Activated CD8-positive, alpha-beta T cell treated with anti-CD3 and anti-CD28 coated beads, Interleukin-2, amount 10 ng/mL, durations not matched to agents 7 days and 5 days (primary cell): ENCODE results near the gene NAT10. TPM values are rescaled to one million over a fixed set of nuclear protein-coding genes. Genes with fewer than 3 reads are reported as not detected.
"Not testable (repeated sequence)": the region's sequence is repeated elsewhere in the genome, so short reads cannot be mapped to it uniquely, and the experiment has no call there.

Experiments used
- ATAC-seq: fragments of 150-1000 bp; cut with Tn5 transposase; one replicate; pipeline ENCODE4 v1.10.0; 2021; ENCODE audit warnings: moderate library complexity
- CTCF ChIA-PET: fragments of 350-600 bp; sonication (Branson Sonifier 250); formaldehyde crosslinking; loops from one replicate; lab custom pipeline; 2021; ENCODE audit warnings: antibody characterized with exemption; lab: Charles Lee
- POLR2A ChIA-PET: fragments of 350-600 bp; sonication (Branson Sonifier 250); formaldehyde crosslinking; loops from one replicate; lab custom pipeline; 2021; ENCODE audit warnings: antibody characterized with exemption; lab: Charles Lee
- DNase-seq: peaks from one replicate; pipeline ENCODE4 v3.0.0-alpha.2; 2020
- H3K27ac Mint-ChIP-seq: one replicate; pipeline ENCODE4 v1.8.0; 2021; ENCODE audit warnings: mild to moderate bottlenecking, mixed read lengths
- H3K27me3 Mint-ChIP-seq: one replicate; pipeline ENCODE4 v1.8.0; 2021; ENCODE audit warnings: low read depth, mixed read lengths
- H3K36me3 Mint-ChIP-seq: one replicate; pipeline ENCODE4 v1.8.0; 2021; ENCODE audit warnings: low read depth, mixed read lengths
- H3K4me1 Mint-ChIP-seq: one replicate; pipeline ENCODE4 v1.8.0; 2021; ENCODE audit warnings: low read depth, mixed read lengths
- H3K4me3 Mint-ChIP-seq: one replicate; pipeline ENCODE4 v1.8.0; 2021; ENCODE audit warnings: mild to moderate bottlenecking, mixed read lengths
- H3K9me3 Mint-ChIP-seq: one replicate; pipeline ENCODE4 v1.8.0; 2022; ENCODE audit warnings: mixed read lengths; ENCODE audit not compliant: insufficient read depth
- total RNA-seq, 2 experiments: library from RNA; stranded (reverse); gene quantifications; one replicate each; pipeline ENCODE4 v1.2.3, GENCODE V29; 2021

NAT10 gene
- total RNA-seq, 2 experiments from 2014 or later: 76.9 to 78.7 TPM

DNA sequence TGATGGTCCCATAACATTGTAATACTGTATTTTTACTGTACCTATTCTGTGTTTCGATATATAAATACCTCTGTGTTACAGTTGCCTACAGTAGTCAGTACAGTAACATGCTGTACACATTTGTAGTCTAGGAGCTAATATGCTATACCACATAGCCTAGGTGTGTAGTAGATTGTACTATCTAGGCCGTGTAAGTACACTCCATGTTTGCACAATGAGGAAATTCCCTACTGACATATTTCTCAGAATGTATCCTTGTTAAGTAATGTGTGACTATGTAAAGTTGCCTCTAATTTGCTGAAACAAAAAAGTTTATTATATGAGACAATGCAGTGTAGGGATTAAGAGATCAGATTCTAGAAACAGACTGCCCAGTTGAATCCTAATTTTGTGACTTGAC, 32.6 kb upstream of the NAT10 start:
- Mint-ChIP-seq H3K36me3 (peaks cover 57% of the 10 kb centered on the region), H3K9me3 (no peaks in the 10 kb centered on the region), H3K27me3 (no peaks in the 10 kb centered on the region), H3K4me1 (peaks cover 32% of the 10 kb centered on the region), H3K4me3 (no peak overlapping the region), H3K27ac (no peak overlapping the region)
- DNase-seq (no peak), ATAC-seq (no peak)
- ChIA-PET CTCF (no interaction called here), POLR2A (interaction anchor here (0.6 kb wide), 1 partner anchor 34 kb away, joined by 3 read pairs; no protein-coding TSS in a partner anchor)

GRCh38 chr11:34074391-34074790, 31.0 kb upstream of the NAT10 start:
- H3K9me3 Mint-ChIP-seq: no peaks in the 10 kb centered on the region
- H3K4me1 Mint-ChIP-seq: peaks cover 30% of the 10 kb centered on the region
- POLR2A ChIA-PET: interaction anchor here (1.2 kb wide), 1 partner anchor 18 kb away, joined by 3 read pairs; no protein-coding TSS in a partner anchor
- CTCF ChIA-PET: interaction anchor here (0.9 to 1.7 kb wide), 3 partner anchors 11 to 77 kb away, joined by 3 to 8 read pairs (median 3); no protein-coding TSS in a partner anchor
- no peaks in the 10 kb centered on the region for H3K27me3 Mint-ChIP-seq
- DNase-seq (no peak), ATAC-seq (no peak)
- H3K27ac Mint-ChIP-seq: peak overlapping the region; percentile 23
- peaks cover 63% of the 10 kb centered on the region for H3K36me3 Mint-ChIP-seq
- H3K4me3 Mint-ChIP-seq: no peak overlapping the region

GRCh38 chr11:34075178-34075820, 30.1 kb upstream of the NAT10 start:
- Mint-ChIP-seq H3K4me3 (no peak overlapping the region), H3K36me3 (peaks cover 60% of the 10 kb centered on the region), H3K9me3 (no peaks in the 10 kb centered on the region), H3K27me3 (no peaks in the 10 kb centered on the region), H3K27ac (no peak overlapping the region), H3K4me1 (peaks cover 25% of the 10 kb centered on the region)
- DNase-seq: no peak
- CTCF ChIA-PET: interaction anchor here (1.7 to 1.8 kb wide), 3 partner anchors 10 to 24 kb away, joined by 5 to 8 read pairs (median 5); partner anchors contain the start of gene CAPRIN1
- POLR2A ChIA-PET: interaction anchor here (1.9 kb wide), 1 partner anchor 24 kb away, joined by 5 read pairs; the partner anchor contains the start of gene CAPRIN1
- ATAC-seq: no peak

DNA sequence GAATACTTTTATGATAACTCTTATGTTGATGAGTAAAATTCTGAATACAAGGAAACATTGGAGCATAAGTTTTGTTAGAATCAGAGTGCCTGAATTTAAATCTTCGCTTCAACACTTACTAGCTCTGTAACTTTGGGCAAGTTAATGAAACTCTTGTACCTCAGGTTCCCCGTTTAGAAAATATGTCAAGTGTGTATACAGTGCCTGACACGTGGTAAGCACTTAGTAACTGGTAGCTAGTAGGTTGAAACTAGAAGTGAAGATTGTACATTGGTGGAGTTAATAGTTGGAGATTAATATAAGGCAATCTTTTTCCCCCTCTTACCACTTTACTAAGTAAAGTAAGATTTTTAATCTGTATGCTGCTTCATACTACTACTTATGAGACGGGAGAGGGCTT, 24.8 kb upstream of the NAT10 start:
- ChIA-PET POLR2A (interaction anchor here (1.2 kb wide), 1 partner anchor 30 kb away, joined by 3 read pairs; no protein-coding TSS in a partner anchor), CTCF (interaction anchor here (0.9 to 1.5 kb wide), 3 partner anchors 9 to 92 kb away, joined by 3 to 7 read pairs (median 3); no protein-coding TSS in a partner anchor)
- H3K27me3 Mint-ChIP-seq: no peaks in the 10 kb centered on the region
- peaks cover 66% of the 10 kb centered on the region for H3K36me3 Mint-ChIP-seq
- ATAC-seq (no peak), DNase-seq (no peak)
- H3K27ac Mint-ChIP-seq: no peak overlapping the region
- H3K9me3 Mint-ChIP-seq: no peaks in the 10 kb centered on the region
- H3K4me3 Mint-ChIP-seq: no peak overlapping the region
- H3K4me1 Mint-ChIP-seq: peaks cover 10% of the 10 kb centered on the region

- Mint-ChIP-seq H3K4me3 (no peak overlapping the region), H3K9me3 (no peaks in the 10 kb centered on the region), H3K36me3 (peaks cover 68% of the 10 kb centered on the region), H3K4me1 (peaks cover 19% of the 10 kb centered on the region), H3K27me3 (no peaks in the 10 kb centered on the region), H3K27ac (peak overlapping the region; percentile 58)
- ChIA-PET POLR2A (interaction anchor here (2.0 to 2.1 kb wide), 2 partner anchors 9 to 21 kb away, joined by 5 to 8 read pairs; partner anchors contain the start of gene NAT10), CTCF (interaction anchor here (0.8 to 1.4 kb wide), 2 partner anchors 9 to 86 kb away, joined by 3 to 8 read pairs; no protein-coding TSS in a partner anchor)
- DNase-seq (no peak), ATAC-seq (no peak)
Measured at GRCh38 chr11:34084637-34085036, 20.8 kb upstream of the NAT10 start.

GRCh38 chr11:34086554-34087283, 18.7 kb upstream of the NAT10 start:
- peaks cover 19% of the 10 kb centered on the region for H3K4me1 Mint-ChIP-seq
- ATAC-seq (no peak), DNase-seq (no peak)
- H3K27ac Mint-ChIP-seq: peak overlapping the region; percentile 43
- ChIA-PET POLR2A (interaction anchor here (2.1 kb wide), 1 partner anchor 19 kb away, joined by 8 read pairs; the partner anchor contains the start of gene NAT10), CTCF (interaction anchor here (0.6 kb wide), 1 partner anchor 307 kb away, joined by 3 read pairs; no protein-coding TSS in a partner anchor)
- H3K9me3 Mint-ChIP-seq: no peaks in the 10 kb centered on the region
- H3K36me3 Mint-ChIP-seq: peaks cover 74% of the 10 kb centered on the region
- H3K4me3 Mint-ChIP-seq: no peak overlapping the region
- H3K27me3 Mint-ChIP-seq: no peaks in the 10 kb centered on the region

- H3K27ac Mint-ChIP-seq: no peak overlapping the region
- H3K9me3 Mint-ChIP-seq: no peaks in the 10 kb centered on the region
- ATAC-seq (no peak), DNase-seq (no peak)
- H3K4me3 Mint-ChIP-seq: no peak overlapping the region
- peaks cover 6% of the 10 kb centered on the region for H3K4me1 Mint-ChIP-seq
- no peaks in the 10 kb centered on the region for H3K27me3 Mint-ChIP-seq
- POLR2A ChIA-PET: no interaction called here
- H3K36me3 Mint-ChIP-seq: peaks cover 72% of the 10 kb centered on the region
- CTCF ChIA-PET: interaction anchor here (2.1 kb wide), 1 partner anchor 16 kb away, joined by 5 read pairs; no protein-coding TSS in a partner anchor
Measured at GRCh38 chr11:34091825-34092224, 13.6 kb upstream of the NAT10 start.

GRCh38 chr11:34094900-34095299, 10.5 kb upstream of the NAT10 start:
- ChIA-PET CTCF (interaction anchor here (1.6 to 1.7 kb wide), 2 partner anchors 17 to 24 kb away, joined by 4 read pairs; no protein-coding TSS in a partner anchor), POLR2A (interaction anchor here (2.1 kb wide), 1 partner anchor 11 kb away, joined by 7 read pairs; the partner anchor contains the start of gene NAT10)
- not testable (repeated sequence) for ATAC-seq, H3K4me1 Mint-ChIP-seq, DNase-seq, H3K4me3 Mint-ChIP-seq, H3K27ac Mint-ChIP-seq, H3K9me3 Mint-ChIP-seq, H3K27me3 Mint-ChIP-seq
- peaks cover 79% of the 10 kb centered on the region for H3K36me3 Mint-ChIP-seq

DNA sequence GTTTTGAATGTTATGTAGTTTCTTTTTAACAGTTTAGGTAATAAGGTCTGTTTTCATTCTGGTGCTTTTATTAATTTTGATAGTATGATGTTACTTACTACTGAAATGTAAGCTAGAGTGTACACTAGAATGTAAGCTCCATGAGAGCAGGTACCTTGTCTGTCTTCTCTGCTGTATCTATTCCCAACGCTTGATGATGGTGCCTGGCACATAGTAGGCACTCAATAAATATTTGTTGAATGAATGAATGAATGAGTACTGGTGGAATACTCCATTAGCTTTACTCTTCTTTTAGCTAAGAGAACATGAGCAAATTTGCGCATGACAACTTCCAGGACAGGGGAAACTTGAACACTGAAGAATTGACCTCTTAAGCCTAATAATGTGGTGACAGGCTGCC, 6.6 kb upstream of the NAT10 start:
- no peaks in the 10 kb centered on the region for H3K9me3 Mint-ChIP-seq
- H3K4me1 Mint-ChIP-seq: peaks cover 2% of the 10 kb centered on the region
- H3K27me3 Mint-ChIP-seq: no peaks in the 10 kb centered on the region
- peak overlapping the region; percentile 49 for H3K27ac Mint-ChIP-seq
- H3K36me3 Mint-ChIP-seq: peaks cover 68% of the 10 kb centered on the region
- DNase-seq (no peak), ATAC-seq (no peak)
- POLR2A ChIA-PET: no interaction called here
- no peak overlapping the region for H3K4me3 Mint-ChIP-seq
- CTCF ChIA-PET: interaction anchor here (1.0 to 2.5 kb wide), 2 partner anchors 27 to 102 kb away, joined by 3 to 9 read pairs; no protein-coding TSS in a partner anchor

- CTCF ChIA-PET: interaction anchor here (1.7 kb wide), 1 partner anchor 27 kb away, joined by 5 read pairs; no protein-coding TSS in a partner anchor
- H3K27me3 Mint-ChIP-seq: no peaks in the 10 kb centered on the region
- POLR2A ChIA-PET: interaction anchor here (0.5 to 1.9 kb wide), 14 partner anchors 9 to 254 kb away, joined by 3 to 9 read pairs (median 4); partner anchors contain the start of genes ABTB2 and CAPRIN1
- peak overlapping the region; percentile 92 for H3K27ac Mint-ChIP-seq
- peak overlapping the region; percentile 90 for H3K4me3 Mint-ChIP-seq
- H3K4me1 Mint-ChIP-seq: peaks cover 47% of the 10 kb centered on the region
- ATAC-seq (no peak), DNase-seq (no peak)
- H3K9me3 Mint-ChIP-seq: no peaks in the 10 kb centered on the region
- H3K36me3 Mint-ChIP-seq: peaks cover 46% of the 10 kb centered on the region
Measured at GRCh38 chr11:34104680-34105078, 750 bp upstream of the NAT10 start.

DNA sequence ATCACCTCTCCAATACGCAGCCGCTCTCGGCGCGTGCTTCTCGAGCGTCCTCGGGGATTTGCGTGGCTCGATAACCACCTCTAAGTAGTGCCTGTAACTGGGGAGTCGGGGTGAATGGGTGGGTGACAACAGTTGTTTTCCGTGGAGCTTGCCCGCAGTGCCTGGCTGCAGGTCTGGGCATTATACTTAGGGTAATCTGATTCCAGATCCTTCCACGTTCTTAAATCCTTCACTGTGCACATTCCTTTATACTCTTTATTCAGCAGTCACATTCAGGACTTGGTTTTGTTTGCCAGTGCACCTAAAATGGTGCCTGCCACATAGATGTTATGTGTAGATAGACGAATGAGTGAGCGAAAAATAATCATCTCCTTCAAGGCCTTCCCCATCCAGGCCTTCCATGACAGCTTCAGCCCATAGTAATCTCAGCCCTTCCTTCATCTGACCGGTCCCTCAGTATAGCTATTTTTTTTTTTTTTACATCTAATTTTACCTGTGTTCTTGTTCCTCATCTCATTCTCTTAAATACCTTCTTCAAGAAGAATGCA, 602 bp downstream of the NAT10 start:
- no peak for ATAC-seq
- Mint-ChIP-seq H3K36me3 (peaks cover 41% of the 10 kb centered on the region), H3K27ac (peak overlapping the region; percentile 92), H3K4me1 (peaks cover 47% of the 10 kb centered on the region), H3K4me3 (peak overlapping the region; percentile 90), H3K9me3 (no peaks in the 10 kb centered on the region), H3K27me3 (no peaks in the 10 kb centered on the region)
- CTCF ChIA-PET: interaction anchor here (1.0 to 1.5 kb wide), 6 partner anchors 17 to 255 kb away, joined by 3 to 8 read pairs (median 4); partner anchors contain the start of gene ABTB2
- POLR2A ChIA-PET: interaction anchor here (0.7 to 1.9 kb wide), 10 partner anchors 11 to 109 kb away, joined by 3 to 9 read pairs (median 4); partner anchors contain the start of gene CAPRIN1
- DNase-seq: no peak
